ENCODE data around the gene MARK1.

DNA sequence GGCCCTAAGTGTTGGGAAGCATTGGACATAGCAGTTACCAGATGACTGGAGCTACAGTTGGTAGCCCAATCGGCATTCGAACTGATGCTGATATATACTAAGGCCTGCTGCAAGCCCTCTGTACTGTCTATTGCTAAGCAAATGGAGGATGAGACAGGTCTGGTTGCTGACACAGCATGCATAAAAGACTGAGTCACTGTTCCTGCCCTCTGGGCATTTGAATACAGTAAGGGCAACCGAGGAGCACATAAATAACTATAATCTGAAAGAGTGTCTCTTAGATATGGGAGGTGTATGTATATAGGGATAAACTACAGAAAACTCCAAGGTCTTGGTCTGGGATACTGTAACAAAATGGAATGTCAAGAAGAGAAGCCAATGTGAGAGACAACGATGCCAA, 16.8 kb upstream of the MARK1 start:
- TF ChIP-seq, protein P1, sequence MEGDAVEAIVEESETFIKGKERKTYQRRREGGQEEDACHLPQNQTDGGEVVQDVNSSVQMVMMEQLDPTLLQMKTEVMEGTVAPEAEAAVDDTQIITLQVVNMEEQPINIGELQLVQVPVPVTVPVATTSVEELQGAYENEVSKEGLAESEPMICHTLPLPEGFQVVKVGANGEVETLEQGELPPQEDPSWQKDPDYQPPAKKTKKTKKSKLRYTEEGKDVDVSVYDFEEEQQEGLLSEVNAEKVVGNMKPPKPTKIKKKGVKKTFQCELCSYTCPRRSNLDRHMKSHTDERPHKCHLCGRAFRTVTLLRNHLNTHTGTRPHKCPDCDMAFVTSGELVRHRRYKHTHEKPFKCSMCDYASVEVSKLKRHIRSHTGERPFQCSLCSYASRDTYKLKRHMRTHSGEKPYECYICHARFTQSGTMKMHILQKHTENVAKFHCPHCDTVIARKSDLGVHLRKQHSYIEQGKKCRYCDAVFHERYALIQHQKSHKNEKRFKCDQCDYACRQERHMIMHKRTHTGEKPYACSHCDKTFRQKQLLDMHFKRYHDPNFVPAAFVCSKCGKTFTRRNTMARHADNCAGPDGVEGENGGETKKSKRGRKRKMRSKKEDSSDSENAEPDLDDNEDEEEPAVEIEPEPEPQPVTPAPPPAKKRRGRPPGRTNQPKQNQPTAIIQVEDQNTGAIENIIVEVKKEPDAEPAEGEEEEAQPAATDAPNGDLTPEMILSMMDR (IDR thresholded peaks at IDR 0.05; ENCODE audit: borderline replicate concordance, extremely low read depth, low read length, poor library complexity, severe bottlenecking): no peak
- TF ChIP-seq EZH2 (IDR thresholded peaks at IDR 0.05; ENCODE audit: borderline replicate concordance, low read depth, low read length, severe bottlenecking): no peak

Data from DND-41 (cell line).